ENCODE results near the gene CX3CR1.

Gene CX3CR1

GRCh38 chr3:39299279-39299678 is 19.4 kb upstream of the CX3CR1 start:
- TF ChIP-seq GATA3 (IDR thresholded peaks at IDR 0.05; ENCODE audit: low read depth, low read length), result no peak
- no peak for TF ChIP-seq GATA2 (IDR thresholded peaks at IDR 0.05; ENCODE audit: low read depth, low read length)

- TF ChIP-seq GATA2 (IDR thresholded peaks at IDR 0.05; ENCODE audit: low read depth, low read length) (no peak), GATA3 (IDR thresholded peaks at IDR 0.05; ENCODE audit: low read depth, low read length) (no peak)
These were observed 16.6 kb upstream of the CX3CR1 start for GRCh38 chr3:39296197-39297077.

GRCh38 chr3:39295184-39295775 is 15.4 kb upstream of the CX3CR1 start:
- TF ChIP-seq GATA2 (IDR thresholded peaks at IDR 0.05; ENCODE audit: low read depth, low read length), result no peak
- no peak for TF ChIP-seq GATA3 (IDR thresholded peaks at IDR 0.05; ENCODE audit: low read depth, low read length)

- no peak for TF ChIP-seq GATA3 (IDR thresholded peaks at IDR 0.05; ENCODE audit: low read depth, low read length)
- TF ChIP-seq GATA2 (IDR thresholded peaks at IDR 0.05; ENCODE audit: low read depth, low read length), result no peak
These were observed 14.8 kb upstream of the CX3CR1 start for GRCh38 chr3:39294446-39295183.

GRCh38 chr3:39292961-39293360 is 13.1 kb upstream of the CX3CR1 start:
- TF ChIP-seq GATA3 (IDR thresholded peaks at IDR 0.05; ENCODE audit: low read depth, low read length) (no peak), GATA2 (IDR thresholded peaks at IDR 0.05; ENCODE audit: low read depth, low read length) (no peak)

GRCh38 chr3:39291903-39292329 is 12.1 kb upstream of the CX3CR1 start:
- TF ChIP-seq GATA3 (IDR thresholded peaks at IDR 0.05; ENCODE audit: low read depth, low read length), result no peak
- TF ChIP-seq GATA2 (IDR thresholded peaks at IDR 0.05; ENCODE audit: low read depth, low read length), result no peak

- TF ChIP-seq GATA2 (IDR thresholded peaks at IDR 0.05; ENCODE audit: low read depth, low read length) (no peak), GATA3 (IDR thresholded peaks at IDR 0.05; ENCODE audit: low read depth, low read length) (no peak)
These were observed 10.4 kb upstream of the CX3CR1 start for GRCh38 chr3:39290255-39290654.

- TF ChIP-seq GATA3 (IDR thresholded peaks at IDR 0.05; ENCODE audit: low read depth, low read length) (no peak), GATA2 (IDR thresholded peaks at IDR 0.05; ENCODE audit: low read depth, low read length) (no peak)
These were observed 9.3 kb upstream of the CX3CR1 start for GRCh38 chr3:39289107-39289506.

GRCh38 chr3:39288300-39288808 is 8.5 kb upstream of the CX3CR1 start:
- TF ChIP-seq GATA2 (IDR thresholded peaks at IDR 0.05; ENCODE audit: low read depth, low read length) (0 out of 2 replicates have a peak, but pooled peaks have one; percentile 30), GATA3 (IDR thresholded peaks at IDR 0.05; ENCODE audit: low read depth, low read length) (no peak)

GRCh38 chr3:39287216-39288164 is 7.7 kb upstream of the CX3CR1 start:
- no peak for TF ChIP-seq GATA2 (IDR thresholded peaks at IDR 0.05; ENCODE audit: low read depth, low read length)
- TF ChIP-seq GATA3 (IDR thresholded peaks at IDR 0.05; ENCODE audit: low read depth, low read length), result no peak

- no peak for TF ChIP-seq GATA3 (IDR thresholded peaks at IDR 0.05; ENCODE audit: low read depth, low read length)
These were observed 6.9 kb upstream of the CX3CR1 start for GRCh38 chr3:39286771-39287170.

GRCh38 chr3:39285332-39285731 is 5.5 kb upstream of the CX3CR1 start:
- no peak for TF ChIP-seq GATA2 (IDR thresholded peaks at IDR 0.05; ENCODE audit: low read depth, low read length)
- no peak for TF ChIP-seq GATA3 (IDR thresholded peaks at IDR 0.05; ENCODE audit: low read depth, low read length)

GRCh38 chr3:39284457-39284881 is 4.6 kb upstream of the CX3CR1 start:
- TF ChIP-seq GATA2 (IDR thresholded peaks at IDR 0.05; ENCODE audit: low read depth, low read length) (no peak), GATA3 (IDR thresholded peaks at IDR 0.05; ENCODE audit: low read depth, low read length) (no peak)

All from SH-SY5Y (cell line).